Activated CD4-positive, alpha-beta T cell treated with anti-CD3 and anti-CD28 coated beads, Interleukin-2, amount 10 ng/mL, durations not matched to agents 7 days and 5 days (primary cell): Measurements from ENCODE around the gene MRPL45. TPM values are rescaled to one million over a fixed set of nuclear protein-coding genes. Genes with fewer than 3 reads are reported as not detected.
"Not testable (repeated sequence)": the region's sequence is repeated elsewhere in the genome, so short reads cannot be mapped to it uniquely, and the experiment has no call there.

ENCODE experiments used
- CTCF ChIA-PET: fragments of 350-600 bp; sonication (Branson Sonifier 250); formaldehyde crosslinking; loops from one replicate; lab custom pipeline; 2021; ENCODE audit warnings: antibody characterized with exemption; lab: Charles Lee
- POLR2A ChIA-PET: fragments of 350-600 bp; sonication (Branson Sonifier 250); formaldehyde crosslinking; loops from one replicate; lab custom pipeline; 2021; ENCODE audit warnings: antibody characterized with exemption; lab: Charles Lee
- DNase-seq: peaks from one replicate; pipeline ENCODE4 v3.0.0-alpha.2; 2020
- H3K27ac Mint-ChIP-seq: one replicate; pipeline ENCODE4 v1.8.0; 2021; ENCODE audit warnings: mild to moderate bottlenecking, moderate library complexity, mixed read lengths
- H3K27me3 Mint-ChIP-seq: one replicate; pipeline ENCODE4 v1.8.0; 2021; ENCODE audit warnings: mixed read lengths
- H3K36me3 Mint-ChIP-seq: one replicate; pipeline ENCODE4 v1.8.0; 2021; ENCODE audit warnings: low read depth, mixed read lengths
- H3K4me1 Mint-ChIP-seq: one replicate; pipeline ENCODE4 v1.8.0; 2021; ENCODE audit warnings: mixed read lengths
- H3K4me3 Mint-ChIP-seq: one replicate; pipeline ENCODE4 v1.8.0; 2021; ENCODE audit warnings: mild to moderate bottlenecking, moderate library complexity, mixed read lengths
- H3K9me3 Mint-ChIP-seq: one replicate; pipeline ENCODE4 v1.8.0; 2021; ENCODE audit warnings: mixed read lengths
- total RNA-seq, 2 experiments: library from RNA; stranded (reverse); gene quantifications; one replicate each; pipeline ENCODE4 v1.2.3, GENCODE V29; 2021

Gene MRPL45
- total RNA-seq, 2 experiments from 2014 or later: 28.4 to 30.6 TPM

- POLR2A ChIA-PET, H3K9me3 Mint-ChIP-seq, H3K27me3 Mint-ChIP-seq, H3K36me3 Mint-ChIP-seq, DNase-seq, CTCF ChIA-PET: not testable (repeated sequence)
- H3K4me1 Mint-ChIP-seq: peaks cover 15% of the 10 kb centered on the region
- H3K4me3 Mint-ChIP-seq: peak overlapping the region; percentile 90
- H3K27ac Mint-ChIP-seq: peak overlapping the region; percentile 97
Measured at GRCh38 chr17:38295602-38296365, 1.2 kb upstream of the MRPL45 start.

DNA sequence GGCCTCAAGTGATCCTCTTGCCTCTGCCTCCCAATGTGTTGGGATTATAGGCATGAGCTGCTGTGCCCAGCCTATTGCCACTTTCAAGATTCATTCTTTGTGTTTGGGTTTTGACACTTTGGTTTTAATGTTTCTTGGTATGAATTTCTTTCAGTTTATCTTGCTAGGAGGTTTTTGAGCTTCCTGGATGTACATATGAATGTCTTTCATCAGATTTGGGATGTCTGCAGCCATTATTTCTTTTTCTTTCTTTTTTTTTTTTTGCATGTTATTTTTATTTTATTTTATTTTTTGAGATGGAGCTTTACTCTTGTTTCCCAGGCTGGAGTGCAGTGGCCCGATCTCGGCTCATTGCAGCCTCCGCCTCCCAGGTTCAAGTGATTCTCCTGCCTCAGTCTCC is 18.5 kb downstream of the MRPL45 start:
- ChIA-PET POLR2A (interaction anchor here (0.6 kb wide), 1 partner anchor 66 kb away, joined by 3 read pairs; no protein-coding TSS in a partner anchor), CTCF (interaction anchor here (0.6 to 0.9 kb wide), 4 partner anchors 10 to 220 kb away, joined by 3 to 4 read pairs (median 4); no protein-coding TSS in a partner anchor)
- Mint-ChIP-seq H3K36me3 (peaks cover 13% of the 10 kb centered on the region), H3K4me1 (peaks cover 2% of the 10 kb centered on the region), H3K9me3 (no peaks in the 10 kb centered on the region), H3K27ac (no peak overlapping the region), H3K4me3 (no peak overlapping the region), H3K27me3 (no peaks in the 10 kb centered on the region)
- DNase-seq: no peak

DNA sequence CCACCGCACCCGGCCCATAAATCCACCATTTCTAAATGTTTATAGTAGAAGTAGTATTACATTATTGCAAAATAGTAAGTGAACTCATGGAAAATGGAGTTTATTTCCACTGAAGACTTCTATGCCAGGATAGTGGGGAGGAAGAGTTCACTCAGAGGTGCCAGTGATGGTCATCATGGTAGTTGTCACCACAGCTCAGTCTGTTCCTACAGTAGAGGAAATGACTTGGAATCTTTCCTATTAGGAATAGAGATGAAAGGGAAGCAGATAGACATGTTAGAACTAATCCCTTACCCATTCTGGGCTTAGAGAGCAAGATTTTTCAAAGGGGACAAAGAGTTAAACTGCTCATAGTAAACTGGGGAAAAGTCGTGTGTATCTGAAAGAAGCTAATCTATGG is 20.1 kb downstream of the MRPL45 start:
- POLR2A ChIA-PET: no interaction called here
- peaks cover 10% of the 10 kb centered on the region for H3K36me3 Mint-ChIP-seq

DNA sequence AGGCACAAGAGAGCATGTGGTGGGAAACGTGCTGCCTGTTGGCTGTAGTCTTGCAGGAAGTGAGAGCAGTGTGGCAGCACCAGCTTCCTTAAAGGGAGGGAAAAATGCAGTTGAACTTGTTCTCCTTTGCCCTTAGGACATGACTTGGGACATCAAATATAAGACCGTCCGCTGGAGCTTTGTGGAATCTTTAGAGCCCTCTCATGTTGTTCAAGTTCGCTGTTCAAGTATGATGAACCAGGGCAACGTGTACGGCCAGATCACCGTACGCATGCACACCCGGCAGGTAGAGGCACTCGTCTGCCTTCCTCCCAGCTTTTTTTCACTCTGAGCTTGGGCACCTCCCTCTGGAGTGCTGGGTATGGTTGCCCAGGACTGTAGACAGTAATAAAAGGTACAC is 23.5 kb downstream of the MRPL45 start:
- Mint-ChIP-seq H3K27me3 (no peaks in the 10 kb centered on the region), H3K4me3 (no peak overlapping the region), H3K27ac (no peak overlapping the region), H3K36me3 (peaks cover 13% of the 10 kb centered on the region), H3K9me3 (no peaks in the 10 kb centered on the region), H3K4me1 (peaks cover 2% of the 10 kb centered on the region)
- ChIA-PET POLR2A (no interaction called here), CTCF (interaction anchor here (3.4 kb wide), 1 partner anchor 14 kb away, joined by 20 read pairs; no protein-coding TSS in a partner anchor)
- DNase-seq: no peak

More for the DNA sequence above, 20.1 kb downstream of the MRPL45 start:
- no peak overlapping the region for H3K27ac Mint-ChIP-seq
- H3K27me3 Mint-ChIP-seq: no peaks in the 10 kb centered on the region
- DNase-seq: no peak
- CTCF ChIA-PET: no interaction called here
- no peak overlapping the region for H3K4me3 Mint-ChIP-seq
- peaks cover 2% of the 10 kb centered on the region for H3K4me1 Mint-ChIP-seq
- no peaks in the 10 kb centered on the region for H3K9me3 Mint-ChIP-seq

DNA sequence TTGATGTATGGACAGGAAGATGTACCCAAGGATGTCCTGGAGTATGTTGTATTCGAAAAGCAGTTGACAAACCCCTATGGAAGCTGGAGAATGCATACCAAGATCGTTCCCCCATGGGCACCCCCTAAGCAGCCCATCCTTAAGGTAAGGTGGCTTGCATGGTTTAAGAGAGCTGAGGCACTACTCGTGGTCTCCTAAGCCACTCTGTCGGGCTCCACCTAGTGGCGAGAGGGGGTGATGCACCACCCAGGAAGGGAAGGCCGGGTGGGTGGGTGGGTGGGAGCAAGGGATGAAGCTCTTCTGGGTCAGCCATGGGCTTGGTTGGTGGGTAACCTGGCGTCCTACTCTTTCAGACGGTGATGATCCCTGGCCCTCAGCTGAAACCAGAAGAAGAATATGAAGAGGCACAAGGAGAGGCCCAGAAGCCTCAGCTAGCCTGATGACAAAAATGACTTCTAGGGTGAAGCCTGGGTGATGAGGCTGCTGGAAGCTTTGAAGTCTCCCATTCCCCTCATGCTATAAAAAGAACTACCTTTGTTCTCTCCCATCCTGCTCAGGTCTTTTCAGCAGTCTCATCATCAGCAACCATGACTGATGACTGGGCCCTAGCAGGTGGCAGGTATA is 25.3 kb downstream of the MRPL45 start:
- ChIA-PET POLR2A (no interaction called here), CTCF (interaction anchor here (0.8 to 3.4 kb wide), 4 partner anchors 9 to 26 kb away, joined by 3 to 20 read pairs (median 4); partner anchors contain the start of gene MRPL45)
- Mint-ChIP-seq H3K27ac (no peak overlapping the region), H3K4me3 (no peak overlapping the region), H3K36me3 (peaks cover 8% of the 10 kb centered on the region), H3K27me3 (no peaks in the 10 kb centered on the region), H3K9me3 (no peaks in the 10 kb centered on the region), H3K4me1 (peaks cover 5% of the 10 kb centered on the region)
- peak; percentile 77 for DNase-seq

DNA sequence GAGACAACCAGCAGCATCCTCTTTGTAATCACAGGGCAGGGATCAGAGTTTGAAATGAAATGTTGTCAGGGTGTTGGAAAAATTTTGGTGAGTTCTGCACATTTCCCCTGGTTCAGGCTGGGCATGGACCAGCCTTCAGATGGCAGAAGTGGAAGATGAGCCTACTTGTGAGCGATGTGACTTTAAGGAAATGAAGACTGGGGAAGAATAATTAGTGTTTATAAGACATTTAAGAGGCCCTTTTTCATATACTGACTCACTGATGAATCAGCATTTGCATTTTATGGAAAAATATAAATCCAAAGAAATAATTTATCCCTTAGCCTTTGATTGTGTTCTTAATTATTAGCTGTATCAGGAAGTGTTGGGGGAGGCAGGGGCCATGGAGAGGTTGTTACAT is 25.9 kb downstream of the MRPL45 start:
- H3K36me3 Mint-ChIP-seq: peaks cover 8% of the 10 kb centered on the region
- ChIA-PET CTCF (interaction anchor here (3.4 kb wide), 1 partner anchor 11 kb away, joined by 20 read pairs; no protein-coding TSS in a partner anchor), POLR2A (no interaction called here)
- no peaks in the 10 kb centered on the region for H3K27me3 Mint-ChIP-seq
- no peaks in the 10 kb centered on the region for H3K9me3 Mint-ChIP-seq
- H3K27ac Mint-ChIP-seq: no peak overlapping the region
- no peak for DNase-seq
- peaks cover 6% of the 10 kb centered on the region for H3K4me1 Mint-ChIP-seq
- no peak overlapping the region for H3K4me3 Mint-ChIP-seq

DNA sequence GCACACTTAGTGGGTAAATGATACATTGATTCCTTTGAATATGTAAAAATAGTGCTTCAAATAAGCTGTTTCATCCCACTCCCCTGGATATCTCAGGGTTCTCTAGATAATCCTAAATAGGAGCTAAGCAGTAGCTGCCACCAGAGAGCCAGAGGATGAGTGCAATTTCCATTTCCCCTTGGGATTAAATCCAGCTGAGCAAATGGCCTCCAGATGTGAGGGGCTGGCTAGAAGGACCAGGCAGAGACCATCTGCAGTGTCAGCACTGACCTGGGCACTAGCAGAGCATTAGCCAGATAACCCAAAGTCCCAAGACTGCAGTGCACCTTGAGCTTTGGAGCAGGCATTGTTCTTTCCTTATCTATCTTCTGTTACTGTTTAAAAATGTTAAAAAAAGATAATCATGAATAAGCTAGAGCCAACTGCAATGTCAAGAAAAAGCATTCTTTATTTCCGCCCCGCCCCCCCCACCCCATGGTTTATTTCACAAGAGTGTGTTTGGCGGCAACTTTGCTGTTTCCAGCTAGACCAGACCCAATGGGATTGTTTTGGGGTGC is 27.3 kb downstream of the MRPL45 start:
- H3K36me3 Mint-ChIP-seq: peaks cover 5% of the 10 kb centered on the region
- POLR2A ChIA-PET: no interaction called here
- H3K9me3 Mint-ChIP-seq: no peaks in the 10 kb centered on the region
- no peak overlapping the region for H3K27ac Mint-ChIP-seq
- CTCF ChIA-PET: interaction anchor here (0.8 kb wide), 1 partner anchor 9 kb away, joined by 3 read pairs; no protein-coding TSS in a partner anchor
- DNase-seq: no peak
- peaks cover 6% of the 10 kb centered on the region for H3K4me1 Mint-ChIP-seq
- H3K4me3 Mint-ChIP-seq: no peak overlapping the region
- H3K27me3 Mint-ChIP-seq: no peaks in the 10 kb centered on the region

GRCh38 chr17:38324772-38325171 is 27.8 kb downstream of the MRPL45 start:
- Mint-ChIP-seq H3K36me3 (peaks cover 3% of the 10 kb centered on the region), H3K27ac (no peak overlapping the region), H3K4me3 (no peak overlapping the region), H3K27me3 (no peaks in the 10 kb centered on the region), H3K9me3 (no peaks in the 10 kb centered on the region), H3K4me1 (peaks cover 6% of the 10 kb centered on the region)
- POLR2A ChIA-PET: no interaction called here
- no peak for DNase-seq
- CTCF ChIA-PET: interaction anchor here (0.8 kb wide), 1 partner anchor 9 kb away, joined by 3 read pairs; no protein-coding TSS in a partner anchor

DNA sequence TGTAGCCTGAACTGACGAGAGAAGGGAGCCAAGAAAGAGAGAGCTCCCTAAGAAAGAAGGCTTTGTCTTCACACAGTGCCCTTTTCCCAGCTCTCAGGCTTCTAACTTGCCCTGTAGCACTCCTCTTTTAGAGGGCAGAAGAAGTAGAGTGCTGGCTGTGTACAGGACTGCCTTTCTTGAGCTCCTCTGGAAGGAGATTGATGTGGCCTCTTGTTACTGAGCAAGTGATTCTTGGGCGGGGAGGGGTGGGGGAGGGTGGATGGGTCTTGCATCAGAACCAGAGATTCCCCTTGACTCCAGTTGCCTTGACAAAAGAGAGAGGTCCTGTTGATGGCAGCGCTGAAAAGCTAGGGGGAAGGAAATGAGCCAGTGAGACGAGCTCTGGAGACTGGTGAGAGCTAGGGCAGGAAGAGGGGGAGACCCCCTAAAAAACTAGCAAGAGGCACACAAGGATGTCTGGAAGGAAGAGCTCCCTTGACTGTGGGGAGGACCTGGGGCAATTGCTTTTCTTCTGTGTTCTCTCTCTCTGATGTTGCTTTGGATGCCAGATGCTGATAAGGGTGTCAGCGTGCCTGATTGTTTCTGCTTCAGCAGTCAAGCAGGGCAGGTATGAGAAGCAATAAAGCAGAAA is 28.4 kb downstream of the MRPL45 start:
- H3K27ac Mint-ChIP-seq: no peak overlapping the region

DNA sequence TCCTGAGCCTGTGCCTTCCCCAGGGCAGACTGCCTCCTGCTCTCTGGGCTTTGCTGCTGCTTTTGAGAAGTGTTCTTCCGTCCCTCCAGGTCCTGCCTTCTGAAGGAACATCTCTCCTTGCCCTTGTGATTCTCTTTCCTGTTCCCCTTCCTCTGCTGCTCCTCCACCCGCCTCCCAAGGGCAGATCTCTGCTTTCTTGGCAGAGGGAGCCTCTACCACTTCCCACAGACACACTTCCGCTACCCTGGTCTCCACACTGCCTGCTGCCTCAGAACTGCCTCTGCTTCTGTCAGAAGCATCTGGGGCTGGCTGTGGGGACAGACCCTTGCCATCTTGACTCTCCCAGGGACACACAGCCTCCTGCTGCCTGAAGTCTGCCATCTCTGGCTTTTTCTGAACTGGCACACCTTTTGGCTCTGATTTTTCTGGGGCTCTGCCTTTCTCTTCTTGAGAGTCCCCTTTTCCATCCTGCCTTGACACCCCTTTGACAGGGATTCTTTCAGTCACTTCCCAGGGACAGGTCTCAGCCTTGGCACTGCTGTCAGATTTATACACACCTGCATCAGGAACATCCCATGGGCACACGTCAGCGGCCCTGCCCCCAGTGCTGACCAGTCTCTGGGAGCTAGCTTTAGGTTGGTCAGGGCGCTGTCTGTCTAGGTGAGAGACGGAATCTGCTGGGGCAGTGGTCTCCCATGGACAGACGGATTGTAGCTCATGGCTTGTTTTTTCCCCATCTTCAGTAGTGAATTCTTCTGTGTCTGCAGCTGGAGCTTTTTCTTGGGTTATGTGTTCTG is 30.2 kb downstream of the MRPL45 start:
- H3K9me3 Mint-ChIP-seq: no peaks in the 10 kb centered on the region
- peaks cover 3% of the 10 kb centered on the region for H3K36me3 Mint-ChIP-seq
- H3K4me1 Mint-ChIP-seq: peaks cover 6% of the 10 kb centered on the region
- CTCF ChIA-PET: interaction anchor here (0.6 kb wide), 1 partner anchor 12 kb away, joined by 4 read pairs; no protein-coding TSS in a partner anchor
- no peaks in the 10 kb centered on the region for H3K27me3 Mint-ChIP-seq
- no peak overlapping the region for H3K4me3 Mint-ChIP-seq
- POLR2A ChIA-PET: interaction anchor here (0.6 kb wide), 1 partner anchor 65 kb away, joined by 4 read pairs; no protein-coding TSS in a partner anchor
- no peak overlapping the region for H3K27ac Mint-ChIP-seq
- no peak for DNase-seq

More for the DNA sequence above, 28.4 kb downstream of the MRPL45 start:
- H3K9me3 Mint-ChIP-seq: no peaks in the 10 kb centered on the region
- DNase-seq: no peak
- peaks cover 3% of the 10 kb centered on the region for H3K36me3 Mint-ChIP-seq
- no peaks in the 10 kb centered on the region for H3K27me3 Mint-ChIP-seq
- CTCF ChIA-PET: interaction anchor here (1.2 kb wide), 1 partner anchor 10 kb away, joined by 3 read pairs; no protein-coding TSS in a partner anchor
- no peak overlapping the region for H3K4me3 Mint-ChIP-seq
- POLR2A ChIA-PET: no interaction called here
- H3K4me1 Mint-ChIP-seq: peaks cover 6% of the 10 kb centered on the region

DNA sequence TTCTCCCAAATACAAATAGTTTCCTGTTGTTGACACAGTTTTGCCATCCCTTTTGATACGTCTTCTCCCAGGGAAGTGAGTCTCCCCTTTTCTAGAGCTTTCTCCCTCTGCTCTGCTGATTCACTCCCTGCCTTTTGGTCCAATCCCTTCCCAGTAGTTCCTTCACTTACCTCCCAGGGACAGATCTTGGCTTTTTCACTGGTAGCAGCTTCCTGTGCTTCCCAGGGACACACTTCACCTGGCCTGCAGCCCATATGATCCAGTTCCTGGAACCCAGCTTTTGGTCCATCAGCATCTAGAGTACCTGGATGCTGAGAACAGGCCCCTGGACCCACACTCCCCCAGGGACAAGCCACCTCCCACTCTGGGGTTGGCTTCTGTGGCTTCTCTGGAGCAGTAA is 31.0 kb downstream of the MRPL45 start:
- Mint-ChIP-seq H3K9me3 (no peaks in the 10 kb centered on the region), H3K4me1 (peaks cover 6% of the 10 kb centered on the region), H3K27me3 (no peaks in the 10 kb centered on the region), H3K4me3 (no peak overlapping the region), H3K36me3 (no peaks in the 10 kb centered on the region), H3K27ac (no peak overlapping the region)
- CTCF ChIA-PET: no interaction called here
- DNase-seq: no peak
- POLR2A ChIA-PET: no interaction called here

DNA sequence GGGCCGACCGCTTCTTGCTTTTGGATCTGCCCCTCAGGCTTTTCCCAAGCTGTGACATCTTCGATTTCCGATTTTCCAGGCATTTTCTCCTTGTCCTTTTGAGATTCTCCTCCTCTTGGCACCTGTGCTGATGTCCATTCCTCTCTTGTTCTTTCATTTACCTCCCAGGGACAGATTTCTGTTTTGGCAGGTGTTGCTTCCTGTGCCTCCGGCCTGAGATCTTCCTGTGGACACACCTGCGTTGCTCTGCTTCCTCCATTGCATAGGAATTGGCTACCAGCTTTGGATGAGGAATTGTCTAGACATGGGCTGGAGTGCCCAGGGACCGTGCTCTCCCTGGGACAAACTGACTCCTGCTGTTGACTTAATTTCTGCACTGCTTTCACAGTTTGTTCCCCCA is 31.7 kb downstream of the MRPL45 start:
- POLR2A ChIA-PET: no interaction called here
- H3K4me1 Mint-ChIP-seq: peaks cover 6% of the 10 kb centered on the region

More for the DNA sequence above, 31.7 kb downstream of the MRPL45 start:
- H3K36me3 Mint-ChIP-seq: no peaks in the 10 kb centered on the region
- no peaks in the 10 kb centered on the region for H3K9me3 Mint-ChIP-seq
- CTCF ChIA-PET: interaction anchor here (0.8 kb wide), 1 partner anchor 21 kb away, joined by 3 read pairs; no protein-coding TSS in a partner anchor
- no peak for DNase-seq
- H3K27ac Mint-ChIP-seq: no peak overlapping the region
- H3K27me3 Mint-ChIP-seq: no peaks in the 10 kb centered on the region
- H3K4me3 Mint-ChIP-seq: no peak overlapping the region
